SK-N-SH (cell line): Measurements from ENCODE around the gene PARP16.

Experiments
- CHD2 ChIP-seq: fragments of 150-350 bp; IDR thresholded peaks from 2 replicates; pipeline ENCODE4 v1.6.1; 2018; ENCODE audit warnings: low read length; ENCODE audit not compliant: partially characterized antibody
- CTCF ChIP-seq: fragments of 200-600 bp; sonication (generic); IDR thresholded peaks from 2 replicates; pipeline ENCODE4 v1.6.1; 2017; ENCODE audit warnings: antibody characterized with exemption, mild to moderate bottlenecking, moderate library complexity
- EP300 ChIP-seq, 2 experiments: IDR thresholded peaks; 2 replicates each; pipeline versions ENCODE4 v1.4.0 to v1.6.1; 2012; ENCODE audit warnings: borderline replicate concordance in 1 of 2, low read depth in 1 of 2, low read length in 1 of 2
- MXI1 ChIP-seq: IDR thresholded peaks from 2 replicates; pipeline ENCODE4 v1.6.1; 2012; ENCODE audit warnings: mild to moderate bottlenecking, low read depth, low read length, improper control_type of control experiment
- POLR2AphosphoS5 ChIP-seq: IDR thresholded peaks from 2 replicates; pipeline ENCODE4 v1.6.1; 2012; ENCODE audit warnings: low read depth, low read length
- RAD21 ChIP-seq: IDR thresholded peaks from 2 replicates; pipeline ENCODE4 v1.6.1; 2012; ENCODE audit warnings: mild to moderate bottlenecking, low read length
- RFX5 ChIP-seq: IDR thresholded peaks from 2 replicates; pipeline ENCODE4 v1.6.1; 2012; ENCODE audit warnings: mild to moderate bottlenecking, improper control_type of control experiment, low read length
- SMC3 ChIP-seq: IDR thresholded peaks from 2 replicates; pipeline ENCODE4 v1.6.1; 2012; ENCODE audit warnings: low read depth, low read length, improper control_type of control experiment
- TCF12 ChIP-seq: IDR thresholded peaks from 2 replicates; pipeline ENCODE4 v1.4.0; 2012
- USF1 ChIP-seq: IDR thresholded peaks from 2 replicates; pipeline ENCODE4 v1.4.0; 2012; ENCODE audit warnings: low read depth, borderline replicate concordance
- ZBTB33 ChIP-seq: IDR thresholded peaks from 2 replicates; pipeline ENCODE4 v1.4.0; 2012; ENCODE audit warnings: low read depth, borderline replicate concordance

GRCh38 chr15:65260968-65261367 is 25.7 kb downstream of the PARP16 start:
- TF ChIP-seq USF1 (no peak), MXI1 (no peak), CHD2 (no peak), RAD21 (no peak), SMC3 (no peak), RFX5 (no peak), TCF12 (no peak), CTCF (no peak), ZBTB33 (no peak), EP300 (IDR thresholded peaks at IDR 0.05; ENCODE audit: borderline replicate concordance in 1 of 2, low read depth in 1 of 2, low read length in 1 of 2) (no peak), POLR2AphosphoS5 (no peak)
